K562 (cell line): ENCODE data around the gene PREX1. TPM values are rescaled to one million over a fixed set of nuclear protein-coding genes. Genes with fewer than 3 reads are reported as not detected.

Source experiments
- ATAC-seq: fragments of 200-7000 bp; cut with Tn5 transposase; 3 replicates; pipeline ENCODE4 v1.9.1; 2020; ENCODE audit warnings: moderate library complexity
- BruUV-seq: library from RNA; stranded (reverse); fragments of 400-500 nt; replicated peaks from 2 replicates; lab custom pipeline; 2021; lab: Mats Ljungman, UMichigan
- CTCF ChIA-PET: fragments of 300-600 bp; formaldehyde crosslinking; extraction: SDS; loops from one replicate; lab custom pipeline; 2021; ENCODE audit warnings: low intra/inter-chr PET ratio; lab: Yijun Ruan, JAX
- POLR2A ChIA-PET: fragments of 300-600, 350-650 bp; sonication (Branson Sonifier 250); formaldehyde crosslinking; extraction: SDS; loops from one replicate; lab custom pipeline; 2021; ENCODE audit warnings: antibody characterized with exemption, inconsistent platforms; lab: Yijun Ruan, JAX
- DNase-seq, 4 experiments: peaks; one replicate each; pipeline versions ENCODE4 v3.0.0 to v3.0.0-alpha.2; 2011 to 2018; ENCODE audit warnings: low spot score in 3 of 4, mixed read lengths in 3 of 4; ENCODE audit errors: extremely low read depth in 1 of 4
- FAIRE-seq: peaks from 2 replicates; lab custom pipeline; 2011; peaks lifted over from hg19 to GRCh38; lab: Jason Lieb, UNC
- H2AFZ ChIP-seq: 2 replicates; pipeline ENCODE4 v1.6.0; 2011; ENCODE audit warnings: low read depth, low read length, control low read depth, inconsistent platforms
- H3K27ac ChIP-seq: fragments of 200-600 bp; 3 replicates; pipeline ENCODE4 v1.8.0; 2011; ENCODE audit warnings: low read depth, mild to moderate bottlenecking, control low read depth, inconsistent platforms, low read length, moderate library complexity, mixed read lengths; ENCODE audit errors: extremely low read depth
- H3K27me3 ChIP-seq, 2 experiments: fragments of 300-600 bp in 1 of 2; 2 replicates in 1 of 2; 3 replicates in 1 of 2; pipeline versions ENCODE4 v1.6.0 to v1.8.0; 2011; ENCODE audit warnings: inconsistent platforms in 2 of 2, low read length in 2 of 2, mild to moderate bottlenecking in 1 of 2, mixed read lengths in 1 of 2, moderate library complexity in 1 of 2; ENCODE audit not compliant: control insufficient read depth in 2 of 2, insufficient read depth in 2 of 2
- H3K36me3 ChIP-seq: fragments of 300-600 bp; 3 replicates; pipeline ENCODE4 v1.8.0; 2011; ENCODE audit warnings: mild to moderate bottlenecking, low read length, inconsistent platforms; ENCODE audit not compliant: control insufficient read depth, insufficient read depth
- H3K4me1 ChIP-seq, 2 experiments: fragments of 200-600 bp in 1 of 2; replicated peaks in 1 of 2; 2 replicates in 1 of 2; 3 replicates in 1 of 2; pipeline versions ENCODE4 v1.5.1 to v1.8.0; 2011; ENCODE audit warnings: inconsistent platforms in 2 of 2, low read length in 2 of 2, mild to moderate bottlenecking in 1 of 2, mixed read lengths in 1 of 2, moderate library complexity in 1 of 2; ENCODE audit not compliant: control insufficient read depth in 2 of 2, insufficient read depth in 2 of 2
- H3K4me2 ChIP-seq: 2 replicates; pipeline ENCODE4 v1.6.1; 2011; ENCODE audit warnings: low read length, control low read depth, inconsistent platforms, mixed read lengths; ENCODE audit not compliant: insufficient read depth
- H3K4me3 ChIP-seq: fragments of 200-600 bp; sonication (generic), shearing (Covaris generic); 2 replicates; pipeline ENCODE4 v1.5.1; 2016; ENCODE audit warnings: control low read depth, inconsistent platforms
- H3K79me2 ChIP-seq: fragments of 200-600 bp; 3 replicates; pipeline ENCODE4 v1.8.0; 2011; ENCODE audit warnings: low read length, inconsistent platforms; ENCODE audit not compliant: control insufficient read depth, insufficient read depth
- H3K9ac ChIP-seq, 2 experiments: 2 replicates each; pipeline versions ENCODE4 v1.6.0 to v1.6.1; 2011; ENCODE audit warnings: low read depth in 2 of 2, low read length in 2 of 2, control low read depth in 1 of 2, inconsistent platforms in 1 of 2, mild to moderate bottlenecking in 1 of 2, mixed read lengths in 1 of 2; ENCODE audit not compliant: insufficient read depth in 1 of 2
- H3K9me1 ChIP-seq: one replicate; pipeline ENCODE4 v1.6.0; 2011; ENCODE audit warnings: inconsistent platforms, mild to moderate bottlenecking, low read length, moderate library complexity; ENCODE audit not compliant: control insufficient read depth, insufficient read depth
- H3K9me3 ChIP-seq: replicated peaks from 2 replicates; pipeline ENCODE4 v1.5.1; 2011; ENCODE audit warnings: low read depth, low read length, inconsistent platforms; ENCODE audit not compliant: control insufficient read depth, insufficient read depth
- H4K20me1 ChIP-seq: replicated peaks from 2 replicates; pipeline ENCODE4 v1.6.1; 2011; ENCODE audit warnings: low read length, inconsistent platforms, mixed read lengths; ENCODE audit not compliant: control insufficient read depth, insufficient read depth
- BRF1 ChIP-seq: IDR thresholded peaks from 3 replicates; pipeline ENCODE4 v1.6.1; 2011; ENCODE audit warnings: borderline replicate concordance, mild to moderate bottlenecking; ENCODE audit not compliant: insufficient read length; ENCODE audit errors: extremely low read depth
- NCOR1 ChIP-seq: fragments of 450-650 bp; IDR thresholded peaks from 2 replicates; pipeline ENCODE4 v1.6.1; 2016; ENCODE audit warnings: mild to moderate bottlenecking, moderate library complexity
- NONO ChIP-seq, 2 experiments: fragments of 200-400 bp in 1 of 2; fragments of 450-650 bp in 1 of 2; formaldehyde crosslinking in 1 of 2; IDR thresholded peaks; 2 replicates each; pipeline ENCODE4 v1.6.1; 2017; ENCODE audit warnings: low read depth in 2 of 2, mild to moderate bottlenecking in 2 of 2, moderate library complexity in 2 of 2, low read length in 1 of 2
- PATZ1 ChIP-seq: fragments of 250-450 bp; sonication (Bioruptor Pico); IDR thresholded peaks from 2 replicates; pipeline ENCODE4 v1.5.0; 2020; ENCODE audit warnings: mild to moderate bottlenecking, borderline replicate concordance
- PHB ChIP-seq: fragments of 250-450 bp; sonication (Bioruptor Pico); IDR thresholded peaks from 2 replicates; pipeline ENCODE4 v1.5.0; 2021
- SRSF1 ChIP-seq: fragments of 200-400 bp; formaldehyde crosslinking; IDR thresholded peaks from 2 replicates; pipeline ENCODE4 v1.6.1; 2017; ENCODE audit warnings: mild to moderate bottlenecking, low read depth, low read length, moderate library complexity
- STAT5B ChIP-seq: fragments of 250-450 bp; sonication (Bioruptor Pico); IDR thresholded peaks from 2 replicates; pipeline ENCODE4 v1.8.0; 2021; ENCODE audit warnings: mild to moderate bottlenecking, inconsistent platforms
- ZBTB43 ChIP-seq: sonication (generic); formaldehyde crosslinking; IDR thresholded peaks from 2 replicates; pipeline ENCODE4 v1.8.0; 2023; ENCODE audit warnings: mild to moderate bottlenecking, missing genetic modification reagents
- ZNF274 ChIP-seq: IDR thresholded peaks from 2 replicates; pipeline ENCODE4 v1.6.1; 2011; ENCODE audit warnings: low read depth, mild to moderate bottlenecking, low read length, moderate library complexity, borderline replicate concordance
- WGBS: fragments of 100-300 bp; shearing (Covaris generic); methylation state at CpG from one replicate; pipeline ENCODE4 v1.1.6; 2016; ENCODE audit warnings: low coverage, mixed read lengths; ENCODE audit not compliant: insufficient coverage; ENCODE audit errors: missing lambda C conversion rate; 5-methylcytosine and 5-hydroxymethylcytosine counted together
- in situ Hi-C: fragments of 300-500 bp; cut with MboI; formaldehyde crosslinking; loops from 4 replicates; pipeline ENCODE4 v1.15.0; 2018; ENCODE audit warnings: inconsistent platforms, mixed read lengths
- intact Hi-C: fragments of 100-400 bp; cut with micrococcal nuclease; formaldehyde crosslinking; loops from 2 replicates; pipeline ENCODE4 v1.14.2; 2022
- polyA plus RNA-seq, 8 experiments: library from polyadenylated mRNA; depleted of rRNA in 4 of 8; stranded (reverse) in 5 of 8; unstranded in 3 of 8; fragments of >200 nt; fragmentation: Nextera tagmentation in 2 of 8; fragmentation: Illumina TruSeq in 1 of 8; extraction: Ambion mirVana in 2 of 8; extraction: Trizol in 1 of 8; gene quantifications; 2 replicates each; pipeline versions ENCODE4 v1.2.1 to v1.2.3, GENCODE V29; 2011 to 2014; ENCODE audit warnings: inconsistent platforms in 1 of 8, missing spikeins in 1 of 8
- total RNA-seq, 7 experiments: library from RNA; depleted of rRNA in 6 of 7; stranded (reverse); fragments of >200 nt in 6 of 7; fragmentation: Illumina TruSeq in 2 of 7; extraction: Trizol in 2 of 7; gene quantifications; 2 replicates each; pipeline versions ENCODE4 v1.2.1 to v1.2.3, GENCODE V29; 2011 to 2021; ENCODE audit warnings: low replicate concordance in 1 of 7

Gene PREX1
- total and polyA plus RNA-seq, 9 of the 15 experiments (the other 6 are each of a cell fraction or from before 2014, with no cell fraction given) = 0.37 to 10.4 (median 4.8) TPM

GRCh38 chr20:48799328-48800105, 28.3 kb downstream of the PREX1 start:
- H3K9ac ChIP-seq = no peak overlapping the region; a peak in 3 of 4 replicates
- POLR2A ChIA-PET = interaction anchor here (0.6 kb wide), 1 partner anchor 11 kb away, joined by 3 read pairs; no protein-coding TSS in a partner anchor
- no peaks in the 10 kb centered on the region for H3K36me3 ChIP-seq
- peaks cover 5 to 12% of the 10 kb centered on the region in 2 experiments for H3K4me1 ChIP-seq
- CTCF ChIA-PET = no interaction called here
- H3K9me1 ChIP-seq = peaks cover 3% of the 10 kb centered on the region
- H3K79me2 ChIP-seq = no peaks in the 10 kb centered on the region
- H3K27me3 ChIP-seq = peaks cover 0 to 5% of the 10 kb centered on the region in 2 experiments; a peak in 1 of 5 replicates
- 44% methylated on average over 12 of the region's 12 CpGs for WGBS
- no peak overlapping the region for H3K4me3 ChIP-seq
- BruUV-seq = no TSS peak
- intact Hi-C loops (no loop called here), in situ Hi-C loops (no loop called here)
- no peak for ATAC-seq
- H3K4me2 ChIP-seq = no peak overlapping the region; the same call in 1 of the 2 replicates
- FAIRE-seq = no peak
- no peak for DNase-seq
- H4K20me1 ChIP-seq = peaks cover 7% of the 10 kb centered on the region
- no peaks in the 10 kb centered on the region for H3K9me3 ChIP-seq
- TF ChIP-seq PHB = no peak
- no peak for TF ChIP-seq NONO (IDR thresholded peaks at IDR 0.05; ENCODE audit: low read depth in 2 of 2, low read length in 1 of 2)
- TF ChIP-seq BRF1 = no peak
- TF ChIP-seq ZBTB43 (CRISPR knock-in tag) = no peak
- no peak for TF ChIP-seq NCOR1
- TF ChIP-seq PATZ1 (CRISPR knock-in tag) = no peak
- TF ChIP-seq STAT5B (CRISPR knock-in tag) = no peak
- no peak for TF ChIP-seq ZNF274
- TF ChIP-seq SRSF1 = no peak
- H3K27ac ChIP-seq = no peak overlapping the region
- H2AFZ ChIP-seq = no peak overlapping the region
